K562 (cell line): Measurements from ENCODE around the gene NOC4L. TPM values are rescaled to one million over a fixed set of nuclear protein-coding genes. Genes with fewer than 3 reads are reported as not detected.

ENCODE experiments used
- ATAC-seq: fragments of 200-7000 bp; cut with Tn5 transposase; 3 replicates; pipeline ENCODE4 v1.9.1; 2020; ENCODE audit warnings: moderate library complexity
- BruUV-seq: library from RNA; stranded (reverse); fragments of 400-500 nt; replicated peaks from 2 replicates; lab custom pipeline; 2021; lab: Mats Ljungman, UMichigan
- CTCF ChIA-PET: fragments of 300-600 bp; formaldehyde crosslinking; extraction: SDS; loops from one replicate; lab custom pipeline; 2021; ENCODE audit warnings: low intra/inter-chr PET ratio; lab: Yijun Ruan, JAX
- POLR2A ChIA-PET: fragments of 300-600, 350-650 bp; sonication (Branson Sonifier 250); formaldehyde crosslinking; extraction: SDS; loops from one replicate; lab custom pipeline; 2021; ENCODE audit warnings: antibody characterized with exemption, inconsistent platforms; lab: Yijun Ruan, JAX
- DNase-seq, 4 experiments: peaks; one replicate each; pipeline versions ENCODE4 v3.0.0 to v3.0.0-alpha.2; 2011 to 2018; ENCODE audit warnings: low spot score in 3 of 4, mixed read lengths in 3 of 4; ENCODE audit errors: extremely low read depth in 1 of 4
- FAIRE-seq: peaks from 2 replicates; lab custom pipeline; 2011; peaks lifted over from hg19 to GRCh38; lab: Jason Lieb, UNC
- H2AFZ ChIP-seq: 2 replicates; pipeline ENCODE4 v1.6.0; 2011; ENCODE audit warnings: low read depth, low read length, control low read depth, inconsistent platforms
- H3K27ac ChIP-seq: fragments of 200-600 bp; 3 replicates; pipeline ENCODE4 v1.8.0; 2011; ENCODE audit warnings: low read depth, mild to moderate bottlenecking, control low read depth, inconsistent platforms, low read length, moderate library complexity, mixed read lengths; ENCODE audit errors: extremely low read depth
- H3K27me3 ChIP-seq, 2 experiments: fragments of 300-600 bp in 1 of 2; 2 replicates in 1 of 2; 3 replicates in 1 of 2; pipeline versions ENCODE4 v1.6.0 to v1.8.0; 2011; ENCODE audit warnings: inconsistent platforms in 2 of 2, low read length in 2 of 2, mild to moderate bottlenecking in 1 of 2, mixed read lengths in 1 of 2, moderate library complexity in 1 of 2; ENCODE audit not compliant: control insufficient read depth in 2 of 2, insufficient read depth in 2 of 2
- H3K36me3 ChIP-seq: fragments of 300-600 bp; 3 replicates; pipeline ENCODE4 v1.8.0; 2011; ENCODE audit warnings: mild to moderate bottlenecking, low read length, inconsistent platforms; ENCODE audit not compliant: control insufficient read depth, insufficient read depth
- H3K4me1 ChIP-seq, 2 experiments: fragments of 200-600 bp in 1 of 2; replicated peaks in 1 of 2; 2 replicates in 1 of 2; 3 replicates in 1 of 2; pipeline versions ENCODE4 v1.5.1 to v1.8.0; 2011; ENCODE audit warnings: inconsistent platforms in 2 of 2, low read length in 2 of 2, mild to moderate bottlenecking in 1 of 2, mixed read lengths in 1 of 2, moderate library complexity in 1 of 2; ENCODE audit not compliant: control insufficient read depth in 2 of 2, insufficient read depth in 2 of 2
- H3K4me2 ChIP-seq: 2 replicates; pipeline ENCODE4 v1.6.1; 2011; ENCODE audit warnings: low read length, control low read depth, inconsistent platforms, mixed read lengths; ENCODE audit not compliant: insufficient read depth
- H3K4me3 ChIP-seq: fragments of 200-600 bp; sonication (generic), shearing (Covaris generic); 2 replicates; pipeline ENCODE4 v1.5.1; 2016; ENCODE audit warnings: control low read depth, inconsistent platforms
- H3K79me2 ChIP-seq: fragments of 200-600 bp; 3 replicates; pipeline ENCODE4 v1.8.0; 2011; ENCODE audit warnings: low read length, inconsistent platforms; ENCODE audit not compliant: control insufficient read depth, insufficient read depth
- H3K9ac ChIP-seq, 2 experiments: 2 replicates each; pipeline versions ENCODE4 v1.6.0 to v1.6.1; 2011; ENCODE audit warnings: low read depth in 2 of 2, low read length in 2 of 2, control low read depth in 1 of 2, inconsistent platforms in 1 of 2, mild to moderate bottlenecking in 1 of 2, mixed read lengths in 1 of 2; ENCODE audit not compliant: insufficient read depth in 1 of 2
- H3K9me1 ChIP-seq: one replicate; pipeline ENCODE4 v1.6.0; 2011; ENCODE audit warnings: inconsistent platforms, mild to moderate bottlenecking, low read length, moderate library complexity; ENCODE audit not compliant: control insufficient read depth, insufficient read depth
- H3K9me3 ChIP-seq: replicated peaks from 2 replicates; pipeline ENCODE4 v1.5.1; 2011; ENCODE audit warnings: low read depth, low read length, inconsistent platforms; ENCODE audit not compliant: control insufficient read depth, insufficient read depth
- H4K20me1 ChIP-seq: replicated peaks from 2 replicates; pipeline ENCODE4 v1.6.1; 2011; ENCODE audit warnings: low read length, inconsistent platforms, mixed read lengths; ENCODE audit not compliant: control insufficient read depth, insufficient read depth
- NUFIP1 ChIP-seq: fragments of 450-650 bp; IDR thresholded peaks from 2 replicates; pipeline ENCODE4 v1.6.1; 2018; ENCODE audit not compliant: partially characterized antibody
- POLR2A ChIP-seq: fragments of 450-650 bp; conservative IDR thresholded peaks from 2 replicates; pipeline ENCODE4 v1.6.1; 2016
- TAF15 ChIP-seq: fragments of 200-400 bp; formaldehyde crosslinking; IDR thresholded peaks from 2 replicates; pipeline ENCODE4 v1.6.1; 2017; ENCODE audit warnings: mild to moderate bottlenecking, low read depth, low read length, moderate library complexity
- ZNF184 ChIP-seq: sonication (generic); formaldehyde crosslinking; IDR thresholded peaks from 2 replicates; pipeline ENCODE4 v1.5.0; 2020; ENCODE audit warnings: missing genetic modification reagents
- WGBS: fragments of 100-300 bp; shearing (Covaris generic); methylation state at CpG from one replicate; pipeline ENCODE4 v1.1.6; 2016; ENCODE audit warnings: low coverage, mixed read lengths; ENCODE audit not compliant: insufficient coverage; ENCODE audit errors: missing lambda C conversion rate; 5-methylcytosine and 5-hydroxymethylcytosine counted together
- in situ Hi-C: fragments of 300-500 bp; cut with MboI; formaldehyde crosslinking; loops from 4 replicates; pipeline ENCODE4 v1.15.0; 2018; ENCODE audit warnings: inconsistent platforms, mixed read lengths
- intact Hi-C: fragments of 100-400 bp; cut with micrococcal nuclease; formaldehyde crosslinking; loops from 2 replicates; pipeline ENCODE4 v1.14.2; 2022
- polyA plus RNA-seq, 8 experiments: library from polyadenylated mRNA; depleted of rRNA in 4 of 8; stranded (reverse) in 5 of 8; unstranded in 3 of 8; fragments of >200 nt; fragmentation: Nextera tagmentation in 2 of 8; fragmentation: Illumina TruSeq in 1 of 8; extraction: Ambion mirVana in 2 of 8; extraction: Trizol in 1 of 8; gene quantifications; 2 replicates each; pipeline versions ENCODE4 v1.2.1 to v1.2.3, GENCODE V29; 2011 to 2014; ENCODE audit warnings: inconsistent platforms in 1 of 8, missing spikeins in 1 of 8
- total RNA-seq, 7 experiments: library from RNA; depleted of rRNA in 6 of 7; stranded (reverse); fragments of >200 nt in 6 of 7; fragmentation: Illumina TruSeq in 2 of 7; extraction: Trizol in 2 of 7; gene quantifications; 2 replicates each; pipeline versions ENCODE4 v1.2.1 to v1.2.3, GENCODE V29; 2011 to 2021; ENCODE audit warnings: low replicate concordance in 1 of 7
- TF ChIP-seq, protein P1 (sequence below): fragments of 250-450 bp; sonication (Bioruptor Pico); IDR thresholded peaks from 2 replicates; pipeline ENCODE4 v1.5.1; 2021; ENCODE audit warnings: mild to moderate bottlenecking

NOC4L gene
- total and polyA plus RNA-seq, 9 of the 15 experiments (the other 6 are each of a cell fraction or from before 2014, with no cell fraction given): 1.3 to 77.0 (median 20.0) TPM

DNA sequence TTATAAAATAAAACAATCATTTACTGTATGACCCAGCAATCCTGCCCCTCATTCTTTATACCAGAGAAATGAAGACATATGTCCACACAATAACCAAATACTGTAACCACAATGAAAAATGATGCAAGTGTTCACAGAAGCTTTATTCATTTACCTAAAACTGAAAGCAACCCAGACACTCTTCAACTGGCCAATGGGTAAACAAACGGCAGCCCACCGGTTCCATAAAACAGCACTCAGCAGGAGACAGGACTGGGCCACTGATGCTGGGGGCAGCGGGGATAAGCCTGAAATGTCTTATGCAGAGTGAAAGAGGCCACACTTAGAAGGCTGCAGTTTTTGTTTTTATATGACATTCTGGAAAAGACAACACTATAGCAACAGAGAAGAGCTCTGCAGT lies 15.2 kb upstream of the NOC4L start:
- ATAC-seq (no peak), DNase-seq (no peak), FAIRE-seq (no peak)
- TF ChIP-seq, protein P1, sequence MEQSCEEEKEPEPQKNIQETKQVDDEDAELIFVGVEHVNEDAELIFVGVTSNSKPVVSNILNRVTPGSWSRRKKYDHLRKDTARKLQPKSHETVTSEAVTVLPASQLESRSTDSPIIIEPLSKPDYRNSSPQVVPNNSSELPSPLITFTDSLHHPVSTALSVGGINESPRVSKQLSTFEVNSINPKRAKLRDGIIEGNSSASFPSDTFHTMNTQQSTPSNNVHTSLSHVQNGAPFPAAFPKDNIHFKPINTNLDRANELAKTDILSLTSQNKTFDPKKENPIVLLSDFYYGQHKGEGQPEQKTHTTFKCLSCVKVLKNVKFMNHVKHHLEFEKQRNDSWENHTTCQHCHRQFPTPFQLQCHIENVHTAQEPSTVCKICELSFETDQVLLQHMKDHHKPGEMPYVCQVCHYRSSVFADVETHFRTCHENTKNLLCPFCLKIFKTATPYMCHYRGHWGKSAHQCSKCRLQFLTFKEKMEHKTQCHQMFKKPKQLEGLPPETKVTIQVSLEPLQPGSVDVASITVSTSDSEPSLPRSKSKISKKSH (CRISPR knock-in tag): no peak
- no peak for TF ChIP-seq POLR2A
- no peak for TF ChIP-seq TAF15
- no peak for TF ChIP-seq NUFIP1
- TF ChIP-seq ZNF184: no peak
- 96% methylated on average over 3 of the region's 3 CpGs for WGBS
- Histone ChIP-seq H3K4me1 (peaks cover 0 to 12% of the 10 kb centered on the region in 2 experiments; a peak in 2 of 5 replicates), H3K4me3 (no peak overlapping the region), H3K9ac (no peak overlapping the region), H4K20me1 (no peaks in the 10 kb centered on the region), H3K79me2 (no peaks in the 10 kb centered on the region), H3K27me3 (no peaks in the 10 kb centered on the region), H3K9me1 (no peaks in the 10 kb centered on the region), H3K9me3 (peaks cover 2% of the 10 kb centered on the region), H3K27ac (no peak overlapping the region), H2AFZ (no peak overlapping the region), H3K36me3 (peaks cover 51% of the 10 kb centered on the region), H3K4me2 (no peak overlapping the region)
- intact Hi-C loops (no loop called here), in situ Hi-C loops (no loop called here)
- no TSS peak for BruUV-seq
- ChIA-PET CTCF (interaction anchor here (0.6 kb wide), 1 partner anchor 271 kb away, joined by 3 read pairs; no protein-coding TSS in a partner anchor), POLR2A (interaction anchor here (0.6 to 1.6 kb wide), 2 partner anchors 8 to 54 kb away, joined by 3 to 5 read pairs; no protein-coding TSS in a partner anchor)
